ENCODE data around the gene PPIP5K2.

Gene PPIP5K2

GRCh38 chr5:103245761-103246160, 125.7 kb downstream of the PPIP5K2 start:
- no peak for DNase-seq (ENCODE audit: low read depth in 2 of 2)

- DNase-seq (ENCODE audit: low read depth in 2 of 2), result no peak
These were observed 127.0 kb downstream of the PPIP5K2 start for GRCh38 chr5:103247118-103247517.

GRCh38 chr5:103249068-103249467, 129.0 kb downstream of the PPIP5K2 start:
- no peak for DNase-seq (ENCODE audit: low read depth in 2 of 2)

- no peak for DNase-seq (ENCODE audit: low read depth in 2 of 2)
These were observed 134.8 kb downstream of the PPIP5K2 start for GRCh38 chr5:103254921-103255320.

- DNase-seq (ENCODE audit: low read depth in 2 of 2), result no peak
These were observed 135.6 kb downstream of the PPIP5K2 start for GRCh38 chr5:103255691-103256090.

GRCh38 chr5:103256178-103256577, 136.1 kb downstream of the PPIP5K2 start:
- no peak for DNase-seq (ENCODE audit: low read depth in 2 of 2)

GRCh38 chr5:103258368-103258956, 138.4 kb downstream of the PPIP5K2 start, which contains the start of gene MACIR:
Gene MACIR (plus strand): TSS chr5:103258763. CDS start chr5:103275920, 17,157 bp downstream.
- peak; percentile 85 to 91 for DNase-seq (ENCODE audit: low read depth in 2 of 2)

- peak; percentile 18 to 31 for DNase-seq (ENCODE audit: low read depth in 2 of 2)
These were observed 139.0 kb downstream of the PPIP5K2 start for GRCh38 chr5:103258957-103259704.

GRCh38 chr5:103259705-103260355, 139.7 kb downstream of the PPIP5K2 start:
- DNase-seq (ENCODE audit: low read depth in 2 of 2), result peak; percentile 0 to 4

- DNase-seq (ENCODE audit: low read depth in 2 of 2), result no peak
These were observed 140.8 kb downstream of the PPIP5K2 start for GRCh38 chr5:103260951-103261350.
